Ishikawa (cell line): ENCODE results near the gene MTMR10.

Experiments
- CEBPB ChIP-seq: IDR thresholded peaks from 2 replicates; pipeline ENCODE4 v1.6.1; 2012
- CREB1 ChIP-seq: IDR thresholded peaks from 2 replicates; pipeline ENCODE4 v1.6.1; 2012; ENCODE audit warnings: low read depth
- EGR1 ChIP-seq: IDR thresholded peaks from 2 replicates; pipeline ENCODE4 v1.6.1; 2012
- EP300 ChIP-seq: IDR thresholded peaks from 2 replicates; pipeline ENCODE4 v1.6.1; 2012; ENCODE audit warnings: borderline replicate concordance
- FOXM1 ChIP-seq: IDR thresholded peaks from 2 replicates; pipeline ENCODE4 v1.6.1; 2012; ENCODE audit warnings: low read depth, borderline replicate concordance
- NFIC ChIP-seq: IDR thresholded peaks from 2 replicates; pipeline ENCODE4 v1.6.1; 2012
- RAD21 ChIP-seq: IDR thresholded peaks from 2 replicates; pipeline ENCODE4 v1.6.1; 2012; ENCODE audit warnings: low read depth
- TAF1 ChIP-seq: IDR thresholded peaks from 2 replicates; pipeline ENCODE4 v1.6.1; 2012; ENCODE audit warnings: low read depth, mild to moderate bottlenecking
- TCF12 ChIP-seq: IDR thresholded peaks from 2 replicates; pipeline ENCODE4 v1.6.1; 2012; ENCODE audit warnings: low read depth
- TEAD4 ChIP-seq: IDR thresholded peaks from 2 replicates; pipeline ENCODE4 v1.6.1; 2012
- YY1 ChIP-seq: IDR thresholded peaks from 2 replicates; pipeline ENCODE4 v1.6.1; 2012; ENCODE audit warnings: low read depth
- ZBTB7A ChIP-seq: IDR thresholded peaks from 2 replicates; pipeline ENCODE4 v1.6.1; 2012; ENCODE audit warnings: low read depth
- TF ChIP-seq, protein P1 (sequence below): IDR thresholded peaks from 2 replicates; pipeline ENCODE4 v1.6.1; 2012; ENCODE audit warnings: low read depth, mild to moderate bottlenecking
- TF ChIP-seq, protein P2 (sequence below): IDR thresholded peaks from 2 replicates; pipeline ENCODE4 v1.6.1; 2012
- TF ChIP-seq, protein P3 (sequence below): IDR thresholded peaks from 2 replicates; pipeline ENCODE4 v1.6.1; 2012

MTMR10 gene

DNA sequence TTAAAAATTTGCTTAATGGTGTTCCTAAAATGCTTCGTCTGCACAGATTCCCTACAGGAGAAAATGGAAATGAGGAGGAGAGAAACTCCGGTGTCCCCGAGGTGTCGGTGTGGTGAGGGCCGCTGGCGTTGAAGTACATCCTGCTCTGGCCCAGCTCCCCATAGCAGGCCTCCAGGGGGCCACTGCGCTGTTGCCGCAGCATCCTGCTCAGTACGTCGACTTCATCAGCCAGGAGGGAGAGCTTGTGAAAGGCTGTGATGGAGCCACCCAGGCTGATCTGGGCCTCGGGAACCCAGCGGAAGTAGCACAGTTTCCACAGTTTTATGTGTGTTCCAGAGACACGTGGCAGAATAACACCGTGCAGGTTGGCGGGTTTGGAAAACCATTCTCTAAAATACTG is 49.9 kb downstream of the MTMR10 start:
- TF ChIP-seq EGR1: no peak
- no peak for TF ChIP-seq YY1
- TF ChIP-seq, protein P1, sequence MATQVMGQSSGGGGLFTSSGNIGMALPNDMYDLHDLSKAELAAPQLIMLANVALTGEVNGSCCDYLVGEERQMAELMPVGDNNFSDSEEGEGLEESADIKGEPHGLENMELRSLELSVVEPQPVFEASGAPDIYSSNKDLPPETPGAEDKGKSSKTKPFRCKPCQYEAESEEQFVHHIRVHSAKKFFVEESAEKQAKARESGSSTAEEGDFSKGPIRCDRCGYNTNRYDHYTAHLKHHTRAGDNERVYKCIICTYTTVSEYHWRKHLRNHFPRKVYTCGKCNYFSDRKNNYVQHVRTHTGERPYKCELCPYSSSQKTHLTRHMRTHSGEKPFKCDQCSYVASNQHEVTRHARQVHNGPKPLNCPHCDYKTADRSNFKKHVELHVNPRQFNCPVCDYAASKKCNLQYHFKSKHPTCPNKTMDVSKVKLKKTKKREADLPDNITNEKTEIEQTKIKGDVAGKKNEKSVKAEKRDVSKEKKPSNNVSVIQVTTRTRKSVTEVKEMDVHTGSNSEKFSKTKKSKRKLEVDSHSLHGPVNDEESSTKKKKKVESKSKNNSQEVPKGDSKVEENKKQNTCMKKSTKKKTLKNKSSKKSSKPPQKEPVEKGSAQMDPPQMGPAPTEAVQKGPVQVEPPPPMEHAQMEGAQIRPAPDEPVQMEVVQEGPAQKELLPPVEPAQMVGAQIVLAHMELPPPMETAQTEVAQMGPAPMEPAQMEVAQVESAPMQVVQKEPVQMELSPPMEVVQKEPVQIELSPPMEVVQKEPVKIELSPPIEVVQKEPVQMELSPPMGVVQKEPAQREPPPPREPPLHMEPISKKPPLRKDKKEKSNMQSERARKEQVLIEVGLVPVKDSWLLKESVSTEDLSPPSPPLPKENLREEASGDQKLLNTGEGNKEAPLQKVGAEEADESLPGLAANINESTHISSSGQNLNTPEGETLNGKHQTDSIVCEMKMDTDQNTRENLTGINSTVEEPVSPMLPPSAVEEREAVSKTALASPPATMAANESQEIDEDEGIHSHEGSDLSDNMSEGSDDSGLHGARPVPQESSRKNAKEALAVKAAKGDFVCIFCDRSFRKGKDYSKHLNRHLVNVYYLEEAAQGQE: no peak
- no peak for TF ChIP-seq ZBTB7A
- TF ChIP-seq TAF1: no peak
- TF ChIP-seq, protein P2, sequence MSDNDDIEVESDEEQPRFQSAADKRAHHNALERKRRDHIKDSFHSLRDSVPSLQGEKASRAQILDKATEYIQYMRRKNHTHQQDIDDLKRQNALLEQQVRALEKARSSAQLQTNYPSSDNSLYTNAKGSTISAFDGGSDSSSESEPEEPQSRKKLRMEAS: no peak
- TF ChIP-seq NFIC: no peak
- no peak for TF ChIP-seq TCF12
- no peak for TF ChIP-seq CREB1
- TF ChIP-seq, protein P3, sequence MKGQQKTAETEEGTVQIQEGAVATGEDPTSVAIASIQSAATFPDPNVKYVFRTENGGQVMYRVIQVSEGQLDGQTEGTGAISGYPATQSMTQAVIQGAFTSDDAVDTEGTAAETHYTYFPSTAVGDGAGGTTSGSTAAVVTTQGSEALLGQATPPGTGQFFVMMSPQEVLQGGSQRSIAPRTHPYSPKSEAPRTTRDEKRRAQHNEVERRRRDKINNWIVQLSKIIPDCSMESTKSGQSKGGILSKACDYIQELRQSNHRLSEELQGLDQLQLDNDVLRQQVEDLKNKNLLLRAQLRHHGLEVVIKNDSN: no peak
- no peak for TF ChIP-seq RAD21
- TF ChIP-seq CEBPB: no peak

DNA sequence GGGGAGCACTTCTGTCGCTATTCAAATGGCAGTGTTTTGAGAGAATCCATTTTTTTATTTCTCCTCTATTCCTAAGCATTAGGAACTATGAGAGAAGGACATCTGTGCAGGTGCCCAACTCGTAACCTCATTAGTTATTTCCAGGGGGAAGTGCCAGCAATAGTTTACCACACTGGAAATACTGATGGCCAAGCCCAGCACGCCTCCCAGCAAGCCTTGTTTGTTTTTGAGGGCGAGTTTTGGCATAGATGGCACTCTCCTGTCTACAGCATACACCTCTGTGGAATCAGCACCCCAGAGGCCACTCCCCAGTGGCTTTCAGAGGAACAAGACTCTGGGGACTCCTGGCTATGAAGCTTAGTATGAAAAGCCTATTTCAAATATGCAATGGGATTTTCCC is 51.1 kb downstream of the MTMR10 start:
- no peak for TF ChIP-seq EP300

DNA sequence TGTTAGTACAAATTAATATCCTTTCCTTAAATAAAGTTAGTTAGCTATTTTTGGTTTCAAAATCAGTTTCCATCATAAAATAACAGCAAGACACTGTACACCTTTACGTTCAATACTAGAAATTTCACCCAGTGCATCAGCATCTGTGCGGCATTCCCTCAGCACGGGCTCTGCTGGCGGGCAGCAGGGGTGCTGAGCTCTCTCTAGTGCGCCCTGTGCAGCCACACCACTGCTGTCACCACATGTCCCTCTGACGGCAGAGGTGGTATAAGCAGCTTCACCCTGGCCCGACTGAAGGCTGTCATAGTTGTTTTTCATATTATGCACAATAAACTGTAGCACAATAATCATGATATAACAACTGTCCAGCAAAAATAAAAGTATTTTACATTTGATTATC is 52.3 kb downstream of the MTMR10 start:
- TF ChIP-seq TEAD4: no peak
- TF ChIP-seq FOXM1: no peak
- TF ChIP-seq CEBPB: no peak
- TF ChIP-seq, protein P3: no peak
- TF ChIP-seq, protein P1: no peak
- TF ChIP-seq EGR1: no peak
- TF ChIP-seq EP300: no peak
- TF ChIP-seq TCF12: no peak
- no peak for TF ChIP-seq NFIC
- no peak for TF ChIP-seq TAF1
- no peak for TF ChIP-seq CREB1
- no peak for TF ChIP-seq ZBTB7A
- no peak for TF ChIP-seq YY1
- TF ChIP-seq, protein P2: no peak
- TF ChIP-seq RAD21: no peak

DNA sequence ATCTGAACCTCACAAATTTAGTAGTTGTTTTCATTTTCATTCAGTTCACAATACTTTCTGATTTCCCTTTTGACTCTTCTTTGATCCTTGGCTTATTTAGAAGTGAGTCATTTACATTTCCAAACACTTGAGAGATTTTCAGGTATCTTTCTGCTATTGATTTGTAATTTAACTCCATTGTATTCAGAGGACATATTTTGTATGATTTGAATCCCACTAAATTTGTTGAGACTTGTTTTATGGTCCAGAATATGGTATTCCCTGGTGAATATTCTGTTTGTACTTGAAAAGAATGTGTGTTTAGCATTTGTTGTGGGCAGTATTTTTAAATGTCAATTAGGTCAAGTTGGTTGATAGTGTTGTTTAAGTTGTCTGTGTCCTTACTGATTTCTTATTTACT is 58.1 kb downstream of the MTMR10 start:
- TF ChIP-seq, protein P1: no peak
- TF ChIP-seq CEBPB (no peak), YY1 (no peak), NFIC (no peak), EP300 (no peak), TEAD4 (no peak), ZBTB7A (no peak), TAF1 (no peak), TCF12 (no peak), FOXM1 (no peak), CREB1 (no peak)
- TF ChIP-seq, protein P3: no peak
